GM19099 (cell line): Measurements from ENCODE around the gene MUS81.
A peak's percentile ranks its signal among the peaks of the same experiment; 100 is the strongest.

ENCODE experiments used
- POLR2A ChIP-seq: IDR thresholded peaks from 3 replicates; pipeline ENCODE4 v1.6.1; 2011; ENCODE audit warnings: low read depth; ENCODE audit not compliant: insufficient read length; ENCODE audit errors: extremely low read depth

MUS81 gene

DNA sequence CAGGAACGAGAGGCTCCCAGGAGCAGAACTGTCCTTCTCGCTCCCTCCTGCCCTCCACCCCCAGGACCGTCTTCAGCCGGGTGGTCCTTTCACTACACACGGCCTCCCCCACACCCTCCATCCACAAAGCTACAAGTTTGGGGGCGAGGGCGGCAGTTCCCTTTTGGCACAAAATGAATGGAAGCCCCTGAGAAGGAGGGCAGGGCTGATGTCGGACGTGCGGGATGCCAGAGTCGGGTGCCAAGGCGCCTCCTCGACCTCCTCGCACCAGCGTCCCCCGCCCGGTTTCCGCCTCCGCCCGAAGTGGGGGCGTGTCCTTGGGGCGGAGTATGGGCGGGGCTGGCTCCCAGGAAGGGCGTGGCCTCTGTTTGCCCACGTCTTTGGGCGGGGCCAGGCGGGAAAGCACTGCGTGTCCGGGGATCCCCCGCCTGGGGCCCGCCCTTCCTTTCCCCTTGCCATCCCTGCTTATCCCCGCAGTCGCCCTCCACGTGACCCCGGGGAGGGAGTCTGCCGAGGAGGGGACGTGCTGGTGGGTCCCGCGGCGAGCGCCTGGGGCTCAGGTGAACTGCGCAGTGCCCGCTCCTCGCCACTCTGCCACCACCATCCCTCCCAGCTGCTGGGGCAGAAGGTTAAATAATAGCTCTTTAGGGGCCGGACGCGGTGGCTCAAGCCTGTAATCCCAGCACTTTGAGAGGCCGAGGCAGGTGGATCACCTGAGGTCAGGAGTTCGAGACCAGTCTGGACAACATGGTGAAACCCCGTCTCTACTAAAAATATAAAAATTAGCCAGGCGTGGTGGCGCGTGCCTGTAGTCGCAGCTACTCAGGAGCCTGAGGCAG is 13.3 kb downstream of the MUS81 start:
- TF ChIP-seq POLR2A = peak; percentile 81

DNA sequence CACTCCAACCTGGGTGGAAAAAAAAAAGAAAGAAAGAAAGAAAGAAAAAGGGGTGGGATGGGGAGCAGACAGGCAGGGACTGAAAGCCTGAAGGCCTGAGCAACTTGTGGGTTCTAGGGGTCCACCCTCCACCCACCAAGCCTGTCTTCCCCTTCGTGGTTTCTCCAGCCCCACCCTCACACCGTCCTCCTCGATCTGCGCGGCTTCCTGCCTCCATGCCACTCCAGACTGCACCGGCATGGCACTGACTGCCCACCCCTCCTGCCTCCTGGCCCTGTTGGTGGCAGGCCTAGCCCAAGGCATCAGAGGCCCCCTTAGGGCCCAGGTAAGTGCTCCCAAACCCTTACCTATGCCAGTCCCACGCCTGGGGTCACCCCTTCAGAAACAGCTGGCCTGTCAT is 19.4 kb downstream of the MUS81 start, which contains the start of gene CTSW:
CTSW (plus strand) TSS at position 221 of the 400 bp plus-strand sequence; CDS start at position 239, 18 bp downstream.
- TF ChIP-seq POLR2A = no peak

DNA sequence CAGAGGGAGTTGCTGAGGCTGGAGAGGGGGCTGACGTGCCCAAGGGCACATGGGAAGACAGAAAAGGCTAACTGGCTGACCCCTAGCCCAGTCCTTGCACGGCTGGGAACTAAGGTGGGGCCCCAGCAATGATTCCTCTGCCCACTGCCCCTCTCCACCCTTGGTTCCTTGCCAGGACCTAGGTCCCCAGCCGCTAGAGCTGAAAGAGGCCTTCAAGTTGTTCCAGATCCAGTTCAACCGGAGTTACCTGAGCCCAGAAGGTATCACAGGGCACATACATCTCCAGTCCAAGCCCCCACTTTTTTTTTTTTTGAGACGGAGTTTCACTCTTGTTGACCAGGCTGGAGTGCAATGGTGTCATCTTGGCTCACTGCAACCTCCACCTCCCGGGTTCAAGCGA is 19.8 kb downstream of the MUS81 start:
- no peak for TF ChIP-seq POLR2A

DNA sequence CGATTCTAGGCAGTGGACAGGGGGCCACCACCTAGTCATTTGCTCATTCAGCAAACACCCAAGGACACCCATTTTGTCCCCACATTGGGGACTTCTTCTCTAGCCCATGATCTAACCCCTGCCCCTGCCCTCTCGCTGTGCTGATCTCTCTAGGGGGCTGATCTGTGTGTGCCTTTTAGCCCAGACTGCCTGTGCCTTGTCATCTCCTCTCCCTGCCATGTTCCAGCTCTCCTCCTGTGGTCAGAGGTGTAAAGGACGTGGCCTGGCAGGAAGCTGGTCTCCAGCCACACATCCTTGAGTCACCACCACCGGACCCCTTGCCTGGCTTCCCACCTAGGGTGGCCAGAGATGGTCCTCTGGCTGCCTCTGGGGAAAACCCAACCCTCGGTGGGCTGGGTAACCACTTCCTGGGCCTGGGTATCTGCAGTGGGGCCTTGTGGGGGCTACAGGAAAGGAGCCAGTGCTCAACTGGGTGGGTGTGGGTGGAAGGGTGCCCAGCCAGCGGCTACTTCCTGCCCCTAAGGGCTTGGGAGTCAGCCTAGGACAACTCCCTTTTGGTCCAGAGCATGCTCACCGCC is 20.7 kb downstream of the MUS81 start:
- no peak for TF ChIP-seq POLR2A

DNA sequence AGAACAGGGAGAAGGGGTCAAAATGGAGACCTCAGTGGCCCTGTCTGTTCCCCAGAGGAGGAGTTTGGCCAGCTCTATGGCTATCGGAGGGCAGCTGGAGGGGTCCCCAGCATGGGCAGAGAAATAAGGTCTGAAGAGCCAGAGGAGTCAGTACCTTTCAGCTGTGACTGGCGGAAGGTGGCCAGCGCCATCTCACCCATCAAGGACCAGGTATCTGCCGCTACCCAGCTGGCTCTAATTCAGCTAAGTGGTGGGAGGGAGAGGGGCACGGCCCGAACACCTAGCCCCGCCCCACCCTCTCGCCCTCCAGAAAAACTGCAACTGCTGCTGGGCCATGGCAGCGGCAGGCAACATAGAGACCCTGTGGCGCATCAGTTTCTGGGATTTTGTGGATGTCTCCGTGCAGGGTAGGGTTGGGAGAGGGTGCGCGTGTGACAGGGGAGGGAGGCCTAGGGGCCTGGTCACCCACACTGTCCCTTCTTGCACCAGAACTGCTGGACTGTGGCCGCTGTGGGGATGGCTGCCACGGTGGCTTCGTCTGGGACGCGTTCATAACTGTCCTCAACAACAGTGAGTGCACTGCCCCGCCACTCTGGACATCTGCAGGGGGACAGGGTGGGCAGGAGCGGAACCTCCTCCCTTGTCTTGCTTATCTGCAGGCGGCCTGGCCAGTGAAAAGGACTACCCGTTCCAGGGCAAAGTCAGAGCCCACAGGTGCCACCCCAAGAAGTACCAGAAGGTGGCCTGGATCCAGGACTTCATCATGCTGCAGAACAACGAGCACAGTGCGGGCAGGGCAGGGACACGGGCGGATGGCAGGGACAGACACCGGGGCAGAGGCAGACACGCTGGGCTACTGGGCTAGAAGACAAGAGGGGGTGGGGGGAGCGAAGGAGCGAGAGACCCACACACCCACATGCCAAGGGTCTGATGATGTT is 22.2 kb downstream of the MUS81 start:
- TF ChIP-seq POLR2A = no peak

DNA sequence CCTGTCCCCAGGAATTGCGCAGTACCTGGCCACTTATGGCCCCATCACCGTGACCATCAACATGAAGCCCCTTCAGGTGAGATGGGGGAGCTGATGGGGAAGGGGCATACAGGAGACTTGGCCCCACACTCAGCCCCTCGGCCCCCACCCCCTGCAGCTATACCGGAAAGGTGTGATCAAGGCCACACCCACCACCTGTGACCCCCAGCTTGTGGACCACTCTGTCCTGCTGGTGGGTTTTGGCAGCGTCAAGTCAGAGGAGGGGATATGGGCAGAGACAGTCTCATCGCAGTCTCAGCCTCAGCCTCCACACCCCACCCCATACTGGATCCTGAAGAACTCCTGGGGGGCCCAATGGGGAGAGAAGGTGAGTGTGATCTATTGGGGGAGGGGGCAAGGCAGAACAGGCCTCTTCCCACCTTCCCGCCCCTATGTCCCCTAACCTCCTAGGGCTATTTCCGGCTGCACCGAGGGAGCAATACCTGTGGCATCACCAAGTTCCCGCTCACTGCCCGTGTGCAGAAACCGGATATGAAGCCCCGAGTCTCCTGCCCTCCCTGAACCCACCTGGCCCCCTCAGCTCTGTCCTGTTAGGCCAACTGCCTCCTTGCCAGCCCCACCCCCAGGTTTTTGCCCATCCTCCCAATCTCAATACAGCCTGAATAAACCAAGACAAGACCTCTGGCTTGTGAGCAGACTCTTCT is 23.0 kb downstream of the MUS81 start:
- no peak for TF ChIP-seq POLR2A

DNA sequence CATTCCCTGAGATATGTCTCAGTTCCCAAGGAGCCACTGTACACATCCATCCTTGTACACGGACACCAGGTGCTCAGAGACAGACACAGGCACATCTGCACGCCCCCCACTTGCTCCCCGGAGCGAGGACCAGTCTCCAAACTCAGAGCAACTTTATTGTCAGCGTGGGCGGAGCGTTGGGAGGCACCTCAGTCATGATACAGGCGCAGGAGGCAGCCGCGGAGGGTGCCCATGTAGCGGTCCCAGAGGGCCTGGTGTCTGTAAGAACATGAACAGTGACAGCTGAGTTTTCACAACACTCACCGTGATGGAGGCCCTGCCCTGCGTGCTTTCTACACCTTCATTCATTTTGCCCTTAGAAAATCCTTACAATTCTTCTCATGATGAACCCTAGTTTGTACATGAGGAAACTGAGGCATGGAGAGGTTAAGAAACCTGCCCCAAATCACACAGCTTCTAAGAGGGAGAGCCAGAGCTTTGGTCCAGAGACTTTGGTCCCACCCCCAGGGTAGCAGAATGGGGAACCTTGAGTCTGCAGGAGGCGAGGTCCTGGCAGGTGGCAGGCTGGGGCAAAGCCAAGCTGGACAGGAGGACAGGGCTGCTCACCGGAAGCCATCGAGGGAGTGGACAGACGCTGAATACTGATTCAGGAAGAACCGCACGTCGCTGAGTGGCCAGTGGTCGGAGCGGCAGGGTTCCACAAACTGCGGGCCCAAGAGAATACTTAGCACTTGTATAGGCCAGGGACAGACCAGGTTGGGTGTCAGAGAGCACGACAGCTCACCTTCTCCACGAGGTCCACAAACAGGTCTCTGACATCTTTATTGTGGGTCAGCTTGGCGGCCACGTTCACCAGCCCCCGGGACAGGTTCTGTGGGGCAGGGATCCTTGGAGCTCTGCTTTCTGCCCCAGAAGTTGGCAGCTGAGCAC is 23.8 kb downstream of the MUS81 start:
- TF ChIP-seq POLR2A = no peak

DNA sequence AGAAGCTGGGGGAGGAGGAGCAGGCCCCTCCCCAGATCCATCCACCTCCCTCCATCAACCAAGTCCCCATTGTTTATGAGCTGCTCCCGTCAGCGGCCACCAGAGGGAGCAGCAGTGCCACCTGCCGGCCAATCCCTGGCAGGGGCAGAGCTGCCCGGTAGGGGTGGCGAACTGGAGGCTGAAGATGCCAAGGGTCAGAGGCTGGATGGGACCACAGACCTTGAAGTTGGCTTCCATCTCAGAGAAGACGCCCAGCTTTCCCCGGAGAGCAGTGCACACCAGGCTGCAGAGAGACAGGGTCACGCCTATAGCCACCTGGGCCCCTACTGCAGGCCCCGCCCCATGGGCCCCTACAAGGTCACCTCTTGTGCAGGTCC is 24.5 kb downstream of the MUS81 start:
- no peak for TF ChIP-seq POLR2A

DNA sequence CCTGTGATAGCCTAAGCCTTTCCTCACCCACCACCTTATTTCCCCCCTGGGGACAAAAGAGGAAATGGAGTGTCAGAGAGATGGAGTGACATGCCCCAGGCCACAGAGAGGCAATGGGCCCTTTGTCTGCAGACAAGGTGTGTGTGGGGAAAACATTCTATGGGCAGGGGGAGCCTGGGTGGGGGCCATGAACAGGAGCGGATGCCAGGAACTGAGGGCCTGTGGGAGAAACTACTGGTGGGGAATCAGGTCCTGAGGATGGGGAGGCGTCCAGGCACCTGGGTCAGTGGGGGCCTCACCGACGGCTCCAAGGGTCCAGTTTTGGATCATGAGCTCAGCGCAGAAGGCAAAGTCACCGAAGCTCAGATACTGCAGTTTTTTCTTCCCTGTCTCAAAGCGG is 25.0 kb downstream of the MUS81 start:
- TF ChIP-seq POLR2A = no peak

DNA sequence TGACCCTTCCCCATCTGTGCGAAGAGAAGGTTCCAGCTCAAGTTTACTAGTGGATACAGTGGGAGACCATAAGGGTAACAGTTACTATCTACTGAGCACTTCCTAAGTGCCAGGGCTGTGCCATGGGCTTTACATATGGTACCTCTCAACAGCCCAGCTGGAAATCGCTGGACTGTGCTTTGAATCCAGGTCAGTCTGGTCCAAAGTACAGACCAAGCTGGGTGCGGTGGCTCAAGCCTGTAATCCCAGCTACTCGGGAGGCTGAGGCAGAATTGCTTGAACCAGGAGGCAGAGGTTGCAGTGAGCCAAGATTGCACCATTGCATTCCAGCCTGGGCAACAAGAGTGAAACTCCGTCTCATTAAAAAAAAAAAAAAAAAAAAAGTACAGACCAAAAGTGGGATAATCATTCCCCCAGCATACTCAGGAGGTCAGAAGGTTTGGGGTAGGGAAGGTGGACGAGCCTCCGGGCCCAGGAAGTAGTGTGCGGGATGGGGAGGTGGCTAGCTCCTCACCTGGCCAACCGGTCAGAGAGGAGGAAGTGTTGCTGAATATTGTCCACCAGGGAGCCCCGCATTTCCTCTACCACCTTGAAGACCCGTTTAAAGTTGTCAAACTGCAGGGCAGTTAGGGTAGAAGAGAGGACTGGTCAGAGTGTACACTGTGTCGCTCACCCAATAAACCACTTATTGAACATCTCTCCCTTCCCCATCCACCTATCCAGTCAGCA is 25.7 kb downstream of the MUS81 start:
- TF ChIP-seq POLR2A = no peak

DNA sequence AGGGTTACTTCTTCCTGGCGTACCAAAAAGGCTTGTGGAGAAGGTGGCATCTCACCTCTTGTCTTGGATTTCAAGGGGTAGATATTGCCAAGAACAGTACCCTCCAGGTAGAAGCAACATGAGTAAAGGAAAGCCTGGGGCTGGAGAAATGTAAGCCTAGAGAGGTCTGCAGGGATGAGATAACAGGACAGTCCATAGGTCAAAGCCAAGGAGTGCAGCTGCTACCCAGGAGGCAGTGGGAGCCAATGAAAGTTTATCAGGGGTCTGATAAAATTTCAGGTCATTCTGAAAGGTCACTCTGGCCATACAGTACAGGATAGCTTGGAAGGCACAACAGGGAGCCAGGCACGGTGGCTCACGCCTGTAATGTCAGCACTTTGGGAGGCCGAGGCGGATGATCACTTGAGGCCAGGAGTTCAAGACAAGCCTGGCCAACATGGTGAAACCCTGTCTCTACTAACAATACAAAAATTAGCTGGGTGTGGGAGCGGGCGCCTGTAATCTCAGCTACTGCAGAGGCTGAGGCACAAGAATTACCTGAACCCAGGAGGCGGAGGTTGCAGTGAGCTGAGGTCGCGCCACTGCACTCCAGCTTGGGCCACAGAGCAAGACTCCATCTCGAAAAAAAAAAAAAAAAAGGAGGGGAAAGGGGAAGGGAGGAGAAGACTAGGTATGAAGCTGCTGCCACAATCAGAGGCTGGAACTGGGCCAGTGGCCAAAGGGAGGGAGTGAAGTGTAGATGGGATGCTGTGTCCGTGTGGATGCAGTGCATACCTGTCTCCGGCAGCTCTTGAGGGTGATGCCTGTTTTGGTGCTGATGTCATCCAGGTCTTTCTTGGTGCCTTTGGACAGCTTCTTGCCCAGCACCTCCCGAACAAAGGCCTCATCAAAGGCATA is 26.8 kb downstream of the MUS81 start:
- no peak for TF ChIP-seq POLR2A

DNA sequence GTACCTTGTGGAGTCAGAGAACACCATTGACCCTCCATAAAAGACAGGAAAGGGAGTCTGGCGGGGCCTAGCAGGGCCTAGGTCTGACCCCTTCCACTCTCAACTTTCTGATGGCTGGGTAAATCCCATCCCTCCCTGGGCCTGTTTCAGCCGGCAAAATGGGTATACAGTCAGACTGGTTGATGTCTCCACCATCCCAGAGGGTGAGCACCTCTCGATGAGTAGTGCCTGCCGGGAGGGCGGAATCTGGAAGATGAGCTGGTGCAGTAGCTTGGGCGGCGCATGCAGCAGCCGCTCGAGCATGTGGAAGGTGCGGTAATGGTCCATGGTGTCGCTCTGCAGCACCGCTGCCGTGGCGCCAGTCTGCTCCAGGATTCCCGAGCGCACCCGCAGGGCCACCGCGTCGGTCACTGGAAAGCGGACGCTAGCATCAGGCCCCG is 27.5 kb downstream of the MUS81 start:
- no peak for TF ChIP-seq POLR2A

DNA sequence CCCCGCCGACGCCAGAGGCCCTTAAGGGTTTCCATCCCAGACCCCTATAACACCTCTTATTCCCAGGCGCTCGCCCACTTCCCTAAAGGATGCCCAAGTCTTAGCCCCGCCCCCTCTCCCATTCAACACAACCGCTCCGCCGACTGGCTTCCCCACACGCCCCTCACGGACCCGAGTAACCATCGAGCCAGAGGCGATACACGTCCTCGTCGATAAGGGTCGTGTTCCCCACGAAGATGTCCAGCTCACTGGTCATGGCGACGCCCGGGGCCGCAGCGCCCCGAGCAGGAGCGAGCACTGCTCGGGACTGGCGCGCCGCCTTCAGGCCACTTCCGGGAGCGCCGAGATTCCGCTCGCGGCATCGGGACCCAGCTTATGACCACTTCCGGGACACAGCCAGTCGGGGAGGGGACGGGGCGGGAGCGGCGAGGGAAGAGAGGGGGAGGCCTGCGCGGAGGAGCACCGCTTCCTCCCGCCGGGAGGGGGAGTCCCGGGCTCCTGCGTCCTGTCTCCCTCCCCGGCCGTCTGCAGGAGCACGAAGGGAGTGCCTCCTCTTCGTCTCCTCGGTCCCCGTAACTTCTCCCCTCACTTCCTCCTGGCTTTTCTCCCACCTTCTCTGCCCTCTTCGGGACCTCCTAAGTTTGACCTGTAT is 28.1 kb downstream of the MUS81 start, which contains the start of gene FIBP:
FIBP (minus strand) TSS at position 309 of the 652 bp plus-strand sequence; CDS start at position 256, 53 bp downstream.
- TF ChIP-seq POLR2A = peak; percentile 94
